Activated T-cell treated with anti-CD3 and anti-CD28 coated beads for 24 hours (primary cell): ENCODE measurements around the gene PTPRN2.
"Not testable (repeated sequence)": the region's sequence is repeated elsewhere in the genome, so short reads cannot be mapped to it uniquely, and the experiment has no call there.

Experiments
- DNase-seq: peaks from one replicate; pipeline ENCODE4 v3.0.0-alpha.2; 2020; ENCODE audit warnings: low read depth

PTPRN2 gene

GRCh38 chr7:158348446-158348845 lies 239.2 kb downstream of the PTPRN2 start:
- no peak for DNase-seq

DNA sequence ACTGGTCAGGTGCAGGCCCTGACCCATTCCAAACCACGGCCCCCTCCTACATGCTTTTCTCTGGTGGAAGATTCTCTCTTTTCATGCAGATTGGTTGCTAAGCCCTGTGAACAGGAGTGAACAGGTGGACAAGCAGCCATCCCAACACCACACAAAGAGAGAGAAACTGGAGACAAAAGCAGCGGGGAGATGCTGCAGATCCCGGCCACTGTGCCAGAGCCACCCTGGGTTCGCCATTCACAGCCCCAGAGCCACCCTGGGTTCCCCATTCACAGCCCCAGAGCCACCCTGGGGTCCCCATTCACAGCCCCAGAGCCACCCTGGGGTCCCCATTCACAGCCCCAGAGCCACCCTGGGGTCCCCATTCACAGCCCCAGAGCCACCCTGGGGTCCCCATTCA lies 239.6 kb downstream of the PTPRN2 start:
- not testable (repeated sequence) for DNase-seq

DNA sequence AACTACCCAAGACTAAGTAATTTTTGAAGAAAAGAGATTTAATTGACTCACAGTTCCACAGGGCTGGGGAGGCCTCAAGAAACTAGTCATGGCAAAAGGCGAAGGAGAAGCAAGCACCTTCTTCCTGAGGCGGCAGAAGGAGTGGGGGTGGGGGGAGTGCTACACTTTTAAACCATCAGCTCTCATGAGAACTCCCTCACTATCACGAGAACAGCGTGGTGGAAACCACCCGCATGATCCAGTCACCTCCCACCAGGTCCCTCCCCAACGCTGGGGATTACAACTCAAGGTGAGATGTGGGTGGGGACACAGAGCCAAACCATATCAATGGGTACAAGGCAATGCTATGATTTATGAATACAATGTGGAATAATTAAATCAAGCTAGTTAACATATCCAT lies 241.9 kb downstream of the PTPRN2 start:
- DNase-seq: no peak

GRCh38 chr7:158344706-158345300 lies 242.8 kb downstream of the PTPRN2 start:
- DNase-seq: no peak

GRCh38 chr7:158343936-158344455 lies 243.6 kb downstream of the PTPRN2 start:
- no peak for DNase-seq

- no peak for DNase-seq
These were observed 244.1 kb downstream of the PTPRN2 start for GRCh38 chr7:158343526-158343925.

DNA sequence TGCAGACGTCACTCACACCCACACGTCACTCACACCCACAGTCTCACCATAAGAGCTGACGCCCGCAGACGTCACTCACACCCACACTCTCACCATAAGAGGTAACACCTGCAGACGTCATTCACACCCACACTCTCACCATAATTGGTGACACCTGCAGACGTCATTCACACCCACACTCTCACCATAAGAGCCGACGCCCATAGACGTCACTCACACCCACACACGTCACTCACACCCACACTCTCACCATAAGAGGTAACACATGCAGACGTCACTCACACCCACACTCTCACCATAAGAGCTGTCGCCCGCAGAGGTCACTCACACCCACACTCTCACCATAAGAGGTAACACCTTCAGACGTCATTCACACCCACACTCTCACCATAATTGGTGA lies 246.5 kb downstream of the PTPRN2 start:
- not testable (repeated sequence) for DNase-seq

DNA sequence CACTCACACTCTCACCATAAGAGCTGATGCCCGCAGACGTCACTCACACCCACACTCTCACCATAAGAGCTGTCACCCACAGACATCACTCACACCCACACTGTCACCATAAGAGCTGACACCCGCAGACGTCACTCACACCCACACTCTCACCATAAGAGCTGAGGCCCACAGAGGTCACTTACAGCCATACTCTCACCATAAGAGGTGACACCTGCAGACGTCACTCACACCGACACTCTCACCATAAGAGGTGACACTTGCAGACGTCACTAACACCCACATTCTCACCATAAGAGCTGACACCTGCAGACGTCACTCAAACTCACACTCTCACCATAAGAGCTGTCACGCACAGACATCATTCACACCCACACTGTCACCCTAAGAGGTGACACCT lies 250.7 kb downstream of the PTPRN2 start:
- DNase-seq: not testable (repeated sequence)

- DNase-seq: not testable (repeated sequence)
These were observed 255.1 kb downstream of the PTPRN2 start for GRCh38 chr7:158332516-158332915.

- not testable (repeated sequence) for DNase-seq
These were observed 255.7 kb downstream of the PTPRN2 start for GRCh38 chr7:158331826-158332450.

DNA sequence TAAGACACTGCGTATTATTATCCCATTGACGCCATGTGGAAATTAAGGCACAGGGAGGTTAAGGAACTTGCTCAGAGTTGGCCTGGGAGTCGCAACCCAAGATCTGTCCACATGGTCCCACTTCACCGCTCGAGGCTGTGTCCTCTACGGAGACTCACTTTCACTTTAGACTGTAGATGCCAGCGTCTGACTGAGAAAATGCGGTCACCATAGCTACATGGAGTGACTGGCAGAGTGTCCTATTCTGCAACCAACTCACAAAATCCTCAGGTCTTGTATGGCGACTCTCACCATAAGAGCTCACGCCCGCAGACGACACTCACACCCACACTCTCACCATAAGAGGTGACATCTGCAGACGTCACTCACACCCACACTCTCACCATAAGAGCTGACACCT lies 257.9 kb downstream of the PTPRN2 start:
- no peak for DNase-seq

- no peak for DNase-seq
These were observed 258.5 kb downstream of the PTPRN2 start for GRCh38 chr7:158329014-158329610.

DNA sequence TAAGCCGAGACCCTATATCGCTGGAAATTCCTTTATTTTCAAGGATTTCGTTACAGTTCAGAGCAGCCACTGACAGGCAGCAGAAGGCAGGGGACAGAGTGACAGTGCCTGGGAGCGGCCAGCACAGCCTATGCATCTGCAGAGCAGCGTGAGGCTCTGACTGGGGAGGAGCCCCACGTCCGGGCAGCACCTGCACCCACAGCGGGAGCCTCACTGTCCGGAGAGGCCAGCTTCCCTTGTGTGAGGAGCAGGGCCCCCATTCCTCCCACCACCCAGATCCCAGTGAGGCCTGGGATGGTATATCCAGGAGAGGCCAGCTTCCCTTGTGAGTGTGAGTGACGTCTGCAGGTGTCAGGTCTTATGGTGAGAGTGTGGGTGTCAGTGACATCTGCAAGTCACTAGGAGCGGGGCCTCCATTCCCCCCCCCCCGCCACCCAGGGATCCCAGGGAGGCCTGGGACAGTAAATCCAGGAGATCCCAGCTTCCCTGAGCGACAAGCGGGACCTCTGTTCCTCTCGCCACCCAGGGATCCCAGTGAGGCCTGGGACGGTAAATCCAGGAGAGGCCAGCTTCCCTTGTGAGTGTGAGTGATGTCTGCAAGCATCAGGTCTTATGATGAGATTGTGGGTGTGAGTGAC lies 259.1 kb downstream of the PTPRN2 start:
- DNase-seq: no peak

- no peak for DNase-seq
These were observed 259.9 kb downstream of the PTPRN2 start for GRCh38 chr7:158327571-158328180.

DNA sequence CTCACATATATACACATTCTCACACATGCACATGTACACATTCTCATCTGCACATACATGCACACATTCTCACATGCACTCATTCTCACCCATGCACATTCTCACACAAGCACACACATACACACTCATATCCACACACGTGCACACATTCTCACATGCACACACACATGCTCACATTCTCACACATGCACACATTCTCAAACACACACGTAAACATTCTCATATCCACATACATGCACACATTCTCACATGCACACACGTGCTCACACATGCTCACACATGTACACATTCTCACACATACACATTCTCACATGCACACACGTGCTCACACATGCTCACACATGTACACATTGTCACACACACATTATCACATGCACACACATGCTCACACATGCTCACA lies 260.6 kb downstream of the PTPRN2 start:
- no peak for DNase-seq

DNA sequence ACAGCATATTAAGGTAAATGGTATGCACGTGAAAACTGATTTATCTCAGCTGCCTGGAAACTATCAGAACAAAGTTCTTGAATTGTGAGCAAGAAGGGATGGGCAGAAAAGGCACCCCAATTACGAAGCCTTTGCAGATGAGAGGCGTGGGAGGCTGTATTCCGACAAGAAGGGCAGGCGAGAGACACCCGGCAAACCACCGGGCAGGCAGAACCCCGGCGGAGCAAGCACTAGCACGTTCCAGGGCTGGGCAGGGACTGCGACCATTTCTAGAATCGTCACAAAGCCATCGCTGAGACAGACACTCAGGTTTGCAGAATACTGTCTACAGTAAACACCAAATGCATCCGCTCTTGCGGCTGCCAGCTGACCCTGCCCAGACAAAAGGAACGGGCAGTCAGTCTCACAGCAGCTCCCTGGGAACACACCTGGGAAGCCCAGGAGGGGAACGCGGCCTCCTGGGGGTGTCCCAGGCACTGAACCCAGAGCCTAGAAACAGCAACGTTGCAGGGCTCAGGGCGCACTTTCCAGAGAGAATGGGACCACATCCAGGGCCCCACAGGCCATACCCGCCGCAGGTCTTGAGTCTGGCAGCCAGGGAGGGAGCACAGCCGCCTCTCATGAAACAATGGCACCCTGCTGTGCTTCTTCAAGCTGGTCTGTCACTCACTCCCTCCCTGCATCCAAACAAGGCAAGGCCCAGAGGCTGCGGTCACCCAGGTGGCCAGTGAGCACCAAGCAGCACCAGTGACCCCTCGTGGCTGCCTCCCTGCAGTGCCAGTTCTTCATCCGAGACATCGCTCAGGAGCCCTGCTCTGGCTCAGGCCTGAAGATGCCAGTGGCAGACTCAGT lies 261.9 kb downstream of the PTPRN2 start:
- no peak for DNase-seq

DNA sequence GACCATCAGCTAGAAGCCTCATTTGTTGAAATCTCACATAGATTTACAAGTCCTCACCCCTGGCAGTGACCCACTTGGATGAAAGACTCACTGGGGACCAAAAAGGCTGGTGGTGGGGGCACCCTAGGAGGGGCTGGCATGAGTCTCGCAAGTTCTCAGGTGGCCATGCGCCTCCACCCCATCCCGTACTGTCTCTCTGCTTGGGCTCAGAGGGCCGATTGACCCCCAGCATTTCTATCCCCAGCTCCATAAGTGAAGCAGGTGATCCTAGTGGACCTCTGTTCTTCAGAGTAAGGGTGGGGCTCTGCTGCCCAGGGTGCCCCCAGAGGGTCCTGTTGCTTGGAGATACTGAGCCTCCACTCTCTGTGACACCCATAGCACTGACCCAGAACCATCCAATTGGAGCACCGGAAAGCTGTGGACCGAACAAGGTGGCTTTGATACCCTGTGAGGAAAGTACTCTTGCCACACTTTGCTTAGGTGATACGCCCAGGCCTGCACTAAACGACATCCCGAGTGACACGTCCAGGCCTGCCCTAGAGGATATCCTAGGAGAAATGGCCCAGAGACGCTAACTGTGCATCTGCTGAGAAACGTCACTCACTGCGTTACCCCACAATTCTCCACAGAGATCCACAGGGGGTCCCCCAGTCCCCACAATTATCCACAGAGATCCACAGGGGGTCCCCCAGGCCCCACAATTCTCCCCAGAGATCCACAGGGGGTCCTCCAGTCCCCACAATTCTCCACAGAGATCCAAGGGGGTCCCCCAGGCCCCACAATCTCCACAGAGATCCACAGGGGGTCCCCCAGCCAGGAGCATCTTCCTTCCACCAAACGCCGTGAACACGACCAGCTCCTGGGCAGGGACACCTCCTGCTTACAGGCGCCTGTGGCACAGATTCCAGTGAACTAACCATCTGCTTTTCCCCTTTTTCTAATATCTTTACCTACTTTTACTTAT lies 262.9 kb downstream of the PTPRN2 start:
- no peak for DNase-seq

DNA sequence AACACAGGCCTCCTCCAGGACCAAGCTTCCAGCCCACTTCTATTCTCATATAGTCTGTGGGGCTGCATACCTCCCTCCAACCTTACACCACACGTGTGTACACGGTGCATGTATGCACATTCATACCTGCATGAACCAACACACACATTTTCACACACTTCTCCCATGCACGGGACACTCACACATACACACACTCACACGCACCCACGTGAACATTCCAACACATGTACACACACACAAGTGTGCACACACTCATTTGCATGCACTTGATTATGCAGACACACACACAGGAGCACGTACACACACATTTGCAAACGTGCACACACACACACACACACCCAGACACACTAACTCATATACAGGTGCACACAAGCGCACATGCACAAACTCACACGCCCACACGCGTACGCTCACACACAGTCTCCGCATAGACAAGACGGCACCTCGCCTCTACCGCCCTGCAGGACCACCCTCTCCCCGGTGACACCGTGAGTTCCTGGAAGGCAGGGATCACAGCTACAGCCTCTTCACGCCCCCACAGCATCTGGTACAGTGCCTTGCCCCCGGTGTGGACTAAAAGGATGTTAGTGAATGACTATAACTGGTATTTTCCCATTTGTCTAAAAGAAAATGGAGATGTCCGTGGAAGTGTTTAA lies 263.8 kb downstream of the PTPRN2 start:
- no peak for DNase-seq

DNA sequence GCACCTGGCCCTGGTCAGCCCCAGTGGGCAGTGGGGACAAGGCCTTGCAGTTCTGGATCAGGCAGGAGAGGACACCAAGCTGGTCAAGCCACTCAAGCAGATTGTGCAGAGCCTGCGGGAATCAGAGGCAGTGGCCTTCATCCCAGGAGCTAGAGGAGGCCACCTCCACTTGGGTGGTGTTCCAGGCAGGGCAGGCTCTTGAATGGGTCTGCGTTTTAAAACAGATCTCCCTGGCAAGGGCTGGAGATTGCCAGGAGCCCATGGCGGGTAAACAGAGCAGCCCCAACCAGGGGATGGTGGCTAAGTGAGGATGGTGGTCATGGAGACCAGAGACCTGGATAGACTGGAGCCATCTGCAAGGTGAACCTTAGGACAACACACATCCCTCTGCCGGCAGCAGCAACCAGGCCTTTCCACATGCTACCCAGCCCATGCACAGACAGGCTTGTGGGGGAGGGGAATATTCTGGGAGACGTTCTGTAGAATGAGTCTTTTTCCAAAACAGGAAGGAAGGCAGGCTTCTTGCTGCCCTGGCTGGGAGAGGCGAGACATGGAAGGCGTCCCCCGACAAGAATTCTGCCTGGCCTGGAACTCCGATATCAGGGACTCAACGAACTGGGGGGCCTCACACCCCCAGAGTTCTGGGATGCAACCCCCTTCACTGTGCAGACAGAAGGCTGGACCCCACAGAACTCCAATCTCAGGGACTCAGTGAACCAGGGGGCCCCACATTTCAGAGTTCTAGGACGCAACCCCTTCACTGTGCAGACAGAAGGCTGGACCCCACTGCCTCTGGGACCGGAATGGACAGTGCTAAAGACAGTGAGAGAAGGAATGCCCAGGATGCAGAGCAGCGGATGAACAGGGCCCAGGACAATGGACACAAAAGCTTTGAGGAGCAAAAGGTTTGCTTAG lies 264.8 kb downstream of the PTPRN2 start:
- no peak for DNase-seq
